Osteoblast (primary cell): ENCODE results near the gene SLC11A2. TPM values are rescaled to one million over a fixed set of nuclear protein-coding genes. Genes with fewer than 3 reads are reported as not detected.
A peak's percentile ranks its signal among the peaks of the same experiment; 100 is the strongest.
"Not testable (repeated sequence)": the region's sequence is repeated elsewhere in the genome, so short reads cannot be mapped to it uniquely, and the experiment has no call there.

Source experiments
- DNase-seq: peaks from one replicate; pipeline ENCODE4 v3.0.0; 2011; ENCODE audit warnings: low spot score, mixed read lengths; ENCODE audit not compliant: insufficient read length; ENCODE audit errors: missing footprints
- H2AFZ ChIP-seq: 2 replicates; pipeline ENCODE4 v1.6.0; 2011; ENCODE audit warnings: mild to moderate bottlenecking, low read length
- H3K27ac ChIP-seq: 2 replicates; pipeline ENCODE4 v1.5.1; 2011; ENCODE audit warnings: mild to moderate bottlenecking, low read depth, low read length, moderate library complexity
- H3K27me3 ChIP-seq: 2 replicates; pipeline ENCODE4 v1.6.0; 2012; ENCODE audit warnings: mild to moderate bottlenecking, control low read depth, inconsistent platforms, low read length, moderate library complexity; ENCODE audit not compliant: insufficient read depth
- H3K36me3 ChIP-seq: 2 replicates; pipeline ENCODE4 v1.5.1; 2011; ENCODE audit warnings: mild to moderate bottlenecking, low read length, control low read depth, moderate library complexity; ENCODE audit not compliant: insufficient read depth
- H3K4me1 ChIP-seq: 2 replicates; pipeline ENCODE4 v1.5.1; 2011; ENCODE audit warnings: mild to moderate bottlenecking, low read length, control low read depth, moderate library complexity; ENCODE audit not compliant: insufficient read depth
- H3K4me2 ChIP-seq: 2 replicates; pipeline ENCODE4 v1.6.0; 2011; ENCODE audit warnings: mild to moderate bottlenecking, low read length; ENCODE audit not compliant: insufficient read depth
- H3K4me3 ChIP-seq: fragments of 200-600 bp; sonication (generic); 3 replicates; pipeline ENCODE4 v1.5.1; 2012; ENCODE audit warnings: mild to moderate bottlenecking, low read length, inconsistent platforms; ENCODE audit not compliant: insufficient read depth
- H3K79me2 ChIP-seq: 2 replicates; pipeline ENCODE4 v1.6.0; 2012; ENCODE audit warnings: mild to moderate bottlenecking, low read length, control low read depth, inconsistent platforms; ENCODE audit not compliant: insufficient read depth
- H3K9me3 ChIP-seq: 2 replicates; pipeline ENCODE4 v1.5.1; 2011; ENCODE audit warnings: low read depth, low read length, control low read depth
- H4K20me1 ChIP-seq: 2 replicates; pipeline ENCODE4 v1.6.0; 2012; ENCODE audit warnings: mild to moderate bottlenecking, low read length, control low read depth; ENCODE audit not compliant: insufficient read depth
- CTCF ChIP-seq: IDR thresholded peaks from 2 replicates; pipeline ENCODE4 v1.5.1; 2011; ENCODE audit warnings: mild to moderate bottlenecking, low read depth, low read length, moderate library complexity; ENCODE audit errors: extremely low read depth
- total RNA-seq: library from RNA; depleted of rRNA; stranded (reverse); fragments of >200 nt; gene quantifications from 2 replicates; pipeline ENCODE4 v1.2.3, GENCODE V29; 2012

Gene SLC11A2
- total RNA-seq, 1 donor = 64.4 TPM

GRCh38 chr12:50960130-50960529 lies 66.1 kb downstream of the SLC11A2 start:
- no peaks in the 10 kb centered on the region for H3K4me1 ChIP-seq
- H3K4me2 ChIP-seq = no peak overlapping the region
- no peak overlapping the region for H2AFZ ChIP-seq
- no peaks in the 10 kb centered on the region for H3K36me3 ChIP-seq
- no peak for TF ChIP-seq CTCF
- H3K79me2 ChIP-seq = no peaks in the 10 kb centered on the region
- no peak overlapping the region for H3K27ac ChIP-seq
- no peaks in the 10 kb centered on the region for H3K27me3 ChIP-seq
- no peaks in the 10 kb centered on the region for H4K20me1 ChIP-seq
- H3K9me3 ChIP-seq = no peaks in the 10 kb centered on the region
- DNase-seq = no peak
- H3K4me3 ChIP-seq = no peak overlapping the region

GRCh38 chr12:50955697-50956096 lies 70.5 kb downstream of the SLC11A2 start:
- Histone ChIP-seq H3K4me3 (no peak overlapping the region), H4K20me1 (no peaks in the 10 kb centered on the region), H3K4me2 (no peak overlapping the region), H3K27ac (no peak overlapping the region), H3K9me3 (no peaks in the 10 kb centered on the region), H2AFZ (no peak overlapping the region), H3K4me1 (no peaks in the 10 kb centered on the region), H3K27me3 (no peaks in the 10 kb centered on the region), H3K36me3 (no peaks in the 10 kb centered on the region), H3K79me2 (no peaks in the 10 kb centered on the region)
- DNase-seq = no peak
- no peak for TF ChIP-seq CTCF

- no peak for TF ChIP-seq CTCF
- DNase-seq = peak; percentile 65
- no peaks in the 10 kb centered on the region for H3K9me3 ChIP-seq
- H2AFZ ChIP-seq = no peak overlapping the region
- no peaks in the 10 kb centered on the region for H3K27me3 ChIP-seq
- H3K4me2 ChIP-seq = no peak overlapping the region
- no peaks in the 10 kb centered on the region for H4K20me1 ChIP-seq
- no peak overlapping the region for H3K4me3 ChIP-seq
- H3K36me3 ChIP-seq = no peaks in the 10 kb centered on the region
- H3K79me2 ChIP-seq = no peaks in the 10 kb centered on the region
- no peaks in the 10 kb centered on the region for H3K4me1 ChIP-seq
- H3K27ac ChIP-seq = no peak overlapping the region
These were observed 70.9 kb downstream of the SLC11A2 start for GRCh38 chr12:50955288-50955687.

GRCh38 chr12:50954789-50955188 lies 71.4 kb downstream of the SLC11A2 start:
- not testable (repeated sequence) for H3K4me2 ChIP-seq

More at GRCh38 chr12:50954789-50955188, 71.4 kb downstream of the SLC11A2 start:
- H3K36me3 ChIP-seq, DNase-seq, H3K79me2 ChIP-seq, H3K27ac ChIP-seq, H4K20me1 ChIP-seq, H3K4me3 ChIP-seq, H3K9me3 ChIP-seq, H3K27me3 ChIP-seq, H3K4me1 ChIP-seq, H2AFZ ChIP-seq: not testable (repeated sequence)
